HL-60 (cell line): ENCODE data around the gene KLF2.

Experiments
- CTCF ChIP-seq: IDR thresholded peaks from one replicate; pipeline ENCODE4 v1.5.1; 2011; ENCODE audit warnings: low read length, control low read depth, inconsistent platforms; ENCODE audit not compliant: insufficient read depth
- GABPA ChIP-seq: IDR thresholded peaks from 2 replicates; pipeline ENCODE4 v1.6.1; 2012; ENCODE audit warnings: low read depth
- POLR2AphosphoS5 ChIP-seq: IDR thresholded peaks from 2 replicates; pipeline ENCODE4 v1.6.1; 2012; ENCODE audit warnings: low read depth
- REST ChIP-seq: IDR thresholded peaks from 2 replicates; pipeline ENCODE4 v1.6.1; 2012; ENCODE audit warnings: low read depth; ENCODE audit not compliant: insufficient replicate concordance
- SPI1 ChIP-seq: IDR thresholded peaks from 2 replicates; pipeline ENCODE4 v1.6.1; 2012; ENCODE audit warnings: low read depth, mild to moderate bottlenecking, borderline replicate concordance

- TF ChIP-seq CTCF: no peak
- no peak for TF ChIP-seq REST
- TF ChIP-seq GABPA: no peak
- no peak for TF ChIP-seq POLR2AphosphoS5
- TF ChIP-seq SPI1: no peak
Observed at GRCh38 chr19:16374436-16374835, 49.8 kb downstream of the KLF2 start.
